Lung (tissue), 12 donors: ENCODE results near the gene ALS2CL. TPM values are rescaled to one million over a fixed set of nuclear protein-coding genes. Genes with fewer than 3 reads are reported as not detected.

Experiments used
- ATAC-seq: fragments of 200-7000 bp; cut with Tn5 transposase; one replicate; pipeline ENCODE4 v1.9.1; 2020; ENCODE audit warnings: moderate number of reproducible peaks; ENCODE audit not compliant: insufficient read depth, low FRiP score
- DNase-seq, 3 donors: peaks; one replicate each; pipeline ENCODE4 v3.0.0-alpha.2; 2013 to 2017
- H3K27ac ChIP-seq, 2 donors: one replicate each; pipeline ENCODE4 v1.5.1; 2013; ENCODE audit warnings: mild to moderate bottlenecking in 2 of 2, moderate library complexity in 2 of 2, control low read depth in 1 of 2, inconsistent platforms in 1 of 2, low read depth in 1 of 2, low read length in 1 of 2
- H3K27me3 ChIP-seq, 3 donors: one replicate each; pipeline ENCODE4 v1.5.1; 2013; ENCODE audit warnings: low read length in 2 of 3; ENCODE audit not compliant: control insufficient read depth in 3 of 3, insufficient read depth in 3 of 3
- H3K36me3 ChIP-seq, 4 donors: one replicate each; pipeline ENCODE4 v1.5.1; 2013; ENCODE audit warnings: low read length in 4 of 4, mild to moderate bottlenecking in 1 of 4, moderate library complexity in 1 of 4; ENCODE audit not compliant: control insufficient read depth in 4 of 4, insufficient read depth in 4 of 4
- H3K4me1 ChIP-seq, 5 donors: one replicate each; pipeline ENCODE4 v1.5.1; 2013; ENCODE audit warnings: low read length in 5 of 5, mild to moderate bottlenecking in 2 of 5, moderate library complexity in 1 of 5; ENCODE audit not compliant: control insufficient read depth in 5 of 5, insufficient read depth in 5 of 5
- H3K4me3 ChIP-seq: one replicate; pipeline ENCODE4 v1.5.1; 2013; ENCODE audit warnings: mild to moderate bottlenecking, control low read depth, moderate library complexity
- H3K9ac ChIP-seq, 2 donors: one replicate each; pipeline ENCODE4 v1.5.1; 2013; ENCODE audit warnings: low read length in 2 of 2, control low read depth in 1 of 2; ENCODE audit not compliant: insufficient read depth in 1 of 2
- H3K9me3 ChIP-seq, 4 donors: one replicate each; pipeline ENCODE4 v1.5.1; 2013; ENCODE audit warnings: low read length in 3 of 4, mild to moderate bottlenecking in 1 of 4, moderate library complexity in 1 of 4; ENCODE audit not compliant: control insufficient read depth in 4 of 4, insufficient read depth in 3 of 4
- CTCF ChIP-seq: IDR thresholded peaks from 2 replicates; pipeline ENCODE4 v1.5.1; 2012; ENCODE audit warnings: mild to moderate bottlenecking; ENCODE audit errors: control extremely low read depth, extremely low read depth
- WGBS, 2 donors: extraction: QIAGEN DNeasy Blood & Tissue Kit; methylation state at CpG; one replicate each; pipeline ENCODE4 v1.1.7; 2013; 5-methylcytosine and 5-hydroxymethylcytosine counted together
- polyA plus RNA-seq, 2 donors: library from polyadenylated mRNA; stranded (reverse); fragments of 200-250 nt; gene quantifications; one replicate each; pipeline ENCODE4 v1.2.1, GENCODE V29; 2013
- total RNA-seq, 2 donors: library from RNA; depleted of rRNA in 1 of 2; stranded (reverse); fragments of >200 nt in 1 of 2; gene quantifications; one replicate each; pipeline ENCODE4 v1.2.1, GENCODE V29; 2014 to 2021
- donor health status: control.
- donor health status: control.
- donor health status: Bipolar disorder and iron deficiency.
- donor health status: healthy.
- donor health status: DM: yes; HTN: yes; CAD: no.

Gene ALS2CL
- total and polyA plus RNA-seq, 4 donors: 23.6 to 58.5 (median 48.9) TPM

DNA sequence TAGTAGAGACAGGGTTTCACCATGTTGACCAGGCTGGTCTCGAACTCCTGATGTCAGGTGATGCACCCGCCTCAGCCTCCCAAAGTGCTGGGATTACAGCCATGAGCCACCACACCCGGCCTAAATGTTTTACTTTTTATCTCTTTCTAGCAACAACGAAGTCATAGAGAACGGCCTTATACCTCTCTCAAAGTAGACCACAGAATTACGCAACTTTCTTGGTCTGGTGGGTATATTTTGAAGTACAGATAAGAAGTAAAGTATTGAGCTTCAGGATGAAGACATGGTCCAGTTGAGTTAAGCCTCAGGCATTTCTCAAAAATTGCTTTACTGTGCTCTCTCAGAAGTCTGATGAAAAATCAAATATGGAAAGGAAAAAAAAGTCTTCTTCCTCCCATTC, 50.5 kb downstream of the ALS2CL start:
- Histone ChIP-seq H3K27me3 (no peaks in the 10 kb centered on the region), H3K27ac (no peak overlapping the region), H3K4me3 (no peak overlapping the region), H3K4me1 (no peaks in the 10 kb centered on the region), H3K36me3 (no peaks in the 10 kb centered on the region), H3K9me3 (peaks cover 0 to 2% (median 0%) of the 10 kb centered on the region in 4 donors), H3K9ac (no peak overlapping the region)
- ATAC-seq: no peak
- WGBS, 2 donors: 51 to 70% methylated on average over 6 of the region's 6 CpGs
- TF ChIP-seq CTCF: no peak
- DNase-seq: no peak

DNA sequence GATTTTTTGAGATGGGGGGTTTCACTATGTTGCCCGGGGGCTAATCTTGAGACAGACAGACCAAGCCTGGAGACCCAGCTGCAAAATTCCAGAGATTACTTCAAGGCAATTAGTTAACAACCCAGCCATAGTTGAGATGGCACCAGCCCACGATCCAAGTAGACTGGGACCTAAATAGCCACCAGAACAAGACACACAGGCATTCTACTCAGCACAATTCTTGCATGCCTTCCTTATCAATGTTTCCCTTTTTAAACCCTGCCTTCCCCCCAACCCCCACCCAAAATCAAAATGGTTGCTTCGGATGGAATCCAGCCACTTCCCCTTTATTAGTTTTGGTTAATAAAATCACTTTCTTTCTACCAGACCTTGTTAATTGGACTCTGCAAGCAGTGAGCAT, 52.6 kb downstream of the ALS2CL start:
- WGBS, 2 donors: 74 to 77% methylated on average over 3 of the region's 3 CpGs
- Histone ChIP-seq H3K27ac (no peak overlapping the region), H3K27me3 (no peaks in the 10 kb centered on the region), H3K9me3 (peaks cover 0 to 2% (median 0%) of the 10 kb centered on the region in 4 donors), H3K9ac (no peak overlapping the region), H3K4me3 (no peak overlapping the region), H3K36me3 (no peaks in the 10 kb centered on the region), H3K4me1 (no peaks in the 10 kb centered on the region)
- DNase-seq: no peak
- no peak for ATAC-seq
- no peak for TF ChIP-seq CTCF

DNA sequence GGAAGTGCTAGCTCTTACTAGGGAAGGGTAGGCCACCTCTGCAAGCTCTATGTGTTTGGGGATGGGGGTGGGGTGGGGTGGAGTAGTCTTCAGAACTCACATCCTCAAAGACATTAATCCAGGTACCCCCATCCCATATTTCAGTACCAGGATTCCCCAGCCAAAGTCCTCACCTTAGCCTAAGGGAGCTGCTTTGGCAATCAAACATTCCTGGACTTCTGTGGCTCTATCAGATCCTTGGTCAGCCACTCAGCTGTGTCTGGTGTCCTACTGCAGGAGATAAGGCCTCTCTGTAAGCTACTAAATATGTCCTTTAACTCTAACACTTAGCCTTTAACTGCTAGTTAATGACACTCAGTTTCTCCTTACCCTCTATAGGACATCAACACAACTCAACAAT, 54.3 kb downstream of the ALS2CL start:
- H3K27ac ChIP-seq: no peak overlapping the region
- peaks cover 0 to 2% (median 0%) of the 10 kb centered on the region in 5 donors for H3K4me1 ChIP-seq
- no peaks in the 10 kb centered on the region for H3K36me3 ChIP-seq
- DNase-seq (no peak), ATAC-seq (no peak)
- H3K4me3 ChIP-seq: no peak overlapping the region
- TF ChIP-seq CTCF: no peak
- no peaks in the 10 kb centered on the region for H3K27me3 ChIP-seq
- no peak overlapping the region for H3K9ac ChIP-seq
- peaks cover 0 to 2% (median 0%) of the 10 kb centered on the region in 4 donors for H3K9me3 ChIP-seq

GRCh38 chr3:46634856-46635255, 58.6 kb downstream of the ALS2CL start:
- Histone ChIP-seq H3K27me3 (no peaks in the 10 kb centered on the region), H3K9me3 (no peaks in the 10 kb centered on the region), H3K4me3 (no peak overlapping the region), H3K36me3 (no peaks in the 10 kb centered on the region), H3K9ac (no peak overlapping the region), H3K4me1 (peaks cover 0 to 6% (median 0%) of the 10 kb centered on the region in 5 donors), H3K27ac (no peak overlapping the region)
- 50 to 51% methylated on average over 3 of the region's 3 CpGs for WGBS, 2 donors
- DNase-seq: no peak
- no peak for TF ChIP-seq CTCF
- ATAC-seq: no peak
